ENCODE data around the gene RSU1. TPM values are rescaled to one million over a fixed set of nuclear protein-coding genes. Genes with fewer than 3 reads are reported as not detected.

RSU1 gene
- total RNA-seq, 1 donor from 2014 or later, result 142 TPM

- Histone ChIP-seq H3K27ac (ENCODE audit: low read depth, low read length) (no peak overlapping the region), H3K9ac (ENCODE audit: low read length) (peak overlapping the region; percentile 12), H3K4me2 (ENCODE audit: low read length) (peak overlapping the region; percentile 10), H3K79me2 (ENCODE audit: insufficient read depth, low read length) (no peaks in the 10 kb centered on the region), H3K4me1 (ENCODE audit: insufficient read depth, low read length) (peaks cover 5% of the 10 kb centered on the region), H3K27me3 (ENCODE audit: insufficient read depth, low read length) (no peaks in the 10 kb centered on the region), H3K9me3 (ENCODE audit: insufficient read depth, low read depth, low read length) (no peaks in the 10 kb centered on the region), H2AFZ (ENCODE audit: low read depth, low read length) (peak overlapping the region; percentile 21), H4K20me1 (ENCODE audit: insufficient read depth, low read length) (no peaks in the 10 kb centered on the region), H3K36me3 (ENCODE audit: insufficient read depth, low read length) (no peaks in the 10 kb centered on the region), H3K4me3 (ENCODE audit: insufficient read depth, low read depth, low read length) (no peak overlapping the region)
- no peak for FAIRE-seq
- no peaks in the 10 kb centered on the region for H3K27me3 Mint-ChIP-seq (ENCODE audit: low read depth, unreplicated experiment)
- peak; percentile 78 for DNase-seq (ENCODE audit: low read depth)
- TF ChIP-seq CTCF (IDR thresholded peaks at IDR 0.05; ENCODE audit: insufficient read depth, low read depth, low read length), result no peak
- TF ChIP-seq EZH2 (IDR thresholded peaks at IDR 0.05; ENCODE audit: insufficient read depth, low read length), result no peak
- no peak overlapping the region for H3K4me3 Mint-ChIP-seq (ENCODE audit: unreplicated experiment)
- no peaks in the 10 kb centered on the region for H3K9me3 Mint-ChIP-seq (ENCODE audit: unreplicated experiment)
- peaks cover 2% of the 10 kb centered on the region for H3K36me3 Mint-ChIP-seq (ENCODE audit: low read depth, unreplicated experiment)
- H3K27ac Mint-ChIP-seq (ENCODE audit: unreplicated experiment), result peak overlapping the region; percentile 95
- H3K4me1 Mint-ChIP-seq (ENCODE audit: low read depth, unreplicated experiment), result peaks cover 29% of the 10 kb centered on the region
Measured at GRCh38 chr10:16856567-16856966, 39.3 kb upstream of the RSU1 start.

- H3K27ac ChIP-seq (ENCODE audit: low read depth, low read length), result no peak overlapping the region
- Mint-ChIP-seq H3K4me3 (ENCODE audit: unreplicated experiment) (no peak overlapping the region), H3K27ac (ENCODE audit: unreplicated experiment) (peak overlapping the region; percentile 95), H3K27me3 (ENCODE audit: low read depth, unreplicated experiment) (no peaks in the 10 kb centered on the region), H3K9me3 (ENCODE audit: unreplicated experiment) (no peaks in the 10 kb centered on the region), H3K4me1 (ENCODE audit: low read depth, unreplicated experiment) (peaks cover 29% of the 10 kb centered on the region), H3K36me3 (ENCODE audit: low read depth, unreplicated experiment) (peaks cover 2% of the 10 kb centered on the region)
- H3K79me2 ChIP-seq (ENCODE audit: insufficient read depth, low read length), result no peaks in the 10 kb centered on the region
- H3K9me3 ChIP-seq (ENCODE audit: insufficient read depth, low read depth, low read length), result no peaks in the 10 kb centered on the region
- H3K27me3 ChIP-seq (ENCODE audit: insufficient read depth, low read length), result no peaks in the 10 kb centered on the region
- peak overlapping the region; percentile 12 for H3K9ac ChIP-seq (ENCODE audit: low read length)
- no peaks in the 10 kb centered on the region for H4K20me1 ChIP-seq (ENCODE audit: insufficient read depth, low read length)
- H3K4me1 ChIP-seq (ENCODE audit: insufficient read depth, low read length), result peaks cover 5% of the 10 kb centered on the region
- peak; percentile 33 for DNase-seq (ENCODE audit: low read depth)
- no peaks in the 10 kb centered on the region for H3K36me3 ChIP-seq (ENCODE audit: insufficient read depth, low read length)
- no peak for TF ChIP-seq EZH2 (IDR thresholded peaks at IDR 0.05; ENCODE audit: insufficient read depth, low read length)
- TF ChIP-seq CTCF (IDR thresholded peaks at IDR 0.05; ENCODE audit: insufficient read depth, low read depth, low read length), result no peak
- H2AFZ ChIP-seq (ENCODE audit: low read depth, low read length), result no peak overlapping the region
- H3K4me2 ChIP-seq (ENCODE audit: low read length), result peak overlapping the region; percentile 10
- H3K4me3 ChIP-seq (ENCODE audit: insufficient read depth, low read depth, low read length), result no peak overlapping the region
- FAIRE-seq, result no peak
Measured at GRCh38 chr10:16856092-16856491, 38.9 kb upstream of the RSU1 start.

DNA sequence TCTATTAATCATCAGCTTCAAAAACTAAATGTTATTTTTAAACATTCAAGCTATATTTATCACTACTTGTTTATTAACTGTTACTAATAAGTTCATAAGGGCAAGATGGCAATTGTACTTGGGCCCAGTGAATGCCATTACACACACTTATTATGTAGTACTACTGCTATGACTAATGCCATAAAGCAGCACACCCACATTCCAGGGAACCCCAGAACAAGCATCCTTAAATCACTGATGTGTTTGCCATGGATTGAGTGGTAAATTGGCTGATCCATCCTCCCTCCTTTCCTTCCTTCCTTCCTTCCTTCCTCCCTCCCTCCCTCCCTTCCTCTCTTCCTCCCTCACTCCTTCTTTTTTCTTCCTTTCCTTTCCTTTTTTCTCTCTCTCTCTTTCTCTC, 37.4 kb upstream of the RSU1 start:
- no peaks in the 10 kb centered on the region for H4K20me1 ChIP-seq (ENCODE audit: insufficient read depth, low read length)
- DNase-seq (ENCODE audit: low read depth) (peak; percentile 47), FAIRE-seq (no peak)
- Mint-ChIP-seq H3K9me3 (ENCODE audit: unreplicated experiment) (no peaks in the 10 kb centered on the region), H3K27ac (ENCODE audit: unreplicated experiment) (peak overlapping the region; percentile 20), H3K27me3 (ENCODE audit: low read depth, unreplicated experiment) (no peaks in the 10 kb centered on the region), H3K4me1 (ENCODE audit: low read depth, unreplicated experiment) (peaks cover 29% of the 10 kb centered on the region), H3K4me3 (ENCODE audit: unreplicated experiment) (no peak overlapping the region), H3K36me3 (ENCODE audit: low read depth, unreplicated experiment) (peaks cover 2% of the 10 kb centered on the region)
- no peaks in the 10 kb centered on the region for H3K27me3 ChIP-seq (ENCODE audit: insufficient read depth, low read length)
- H3K79me2 ChIP-seq (ENCODE audit: insufficient read depth, low read length), result no peaks in the 10 kb centered on the region
- no peak overlapping the region for H2AFZ ChIP-seq (ENCODE audit: low read depth, low read length)
- no peak overlapping the region for H3K4me2 ChIP-seq (ENCODE audit: low read length)
- no peak for TF ChIP-seq EZH2 (IDR thresholded peaks at IDR 0.05; ENCODE audit: insufficient read depth, low read length)
- no peak for TF ChIP-seq CTCF (IDR thresholded peaks at IDR 0.05; ENCODE audit: insufficient read depth, low read depth, low read length)
- H3K36me3 ChIP-seq (ENCODE audit: insufficient read depth, low read length), result no peaks in the 10 kb centered on the region
- no peak overlapping the region for H3K4me3 ChIP-seq (ENCODE audit: insufficient read depth, low read depth, low read length)
- no peaks in the 10 kb centered on the region for H3K9me3 ChIP-seq (ENCODE audit: insufficient read depth, low read depth, low read length)
- H3K4me1 ChIP-seq (ENCODE audit: insufficient read depth, low read length), result peaks cover 5% of the 10 kb centered on the region
- H3K27ac ChIP-seq (ENCODE audit: low read depth, low read length), result no peak overlapping the region
- no peak overlapping the region for H3K9ac ChIP-seq (ENCODE audit: low read length)

Measured in astrocyte (in vitro differentiated cells and primary cell).